HG02571 (cell line): ENCODE measurements around the gene MFSD6.
"Not testable (repeated sequence)": the region's sequence is repeated elsewhere in the genome, so short reads cannot be mapped to it uniquely, and the experiment has no call there.

Source experiments
- ATAC-seq: cut with Tn5 transposase; IDR thresholded peaks from one replicate; pipeline ENCODE4 v1.9.1; 2021; ENCODE audit warnings: mild to moderate bottlenecking, moderate library complexity; ENCODE audit not compliant: unreplicated experiment

MFSD6 gene

DNA sequence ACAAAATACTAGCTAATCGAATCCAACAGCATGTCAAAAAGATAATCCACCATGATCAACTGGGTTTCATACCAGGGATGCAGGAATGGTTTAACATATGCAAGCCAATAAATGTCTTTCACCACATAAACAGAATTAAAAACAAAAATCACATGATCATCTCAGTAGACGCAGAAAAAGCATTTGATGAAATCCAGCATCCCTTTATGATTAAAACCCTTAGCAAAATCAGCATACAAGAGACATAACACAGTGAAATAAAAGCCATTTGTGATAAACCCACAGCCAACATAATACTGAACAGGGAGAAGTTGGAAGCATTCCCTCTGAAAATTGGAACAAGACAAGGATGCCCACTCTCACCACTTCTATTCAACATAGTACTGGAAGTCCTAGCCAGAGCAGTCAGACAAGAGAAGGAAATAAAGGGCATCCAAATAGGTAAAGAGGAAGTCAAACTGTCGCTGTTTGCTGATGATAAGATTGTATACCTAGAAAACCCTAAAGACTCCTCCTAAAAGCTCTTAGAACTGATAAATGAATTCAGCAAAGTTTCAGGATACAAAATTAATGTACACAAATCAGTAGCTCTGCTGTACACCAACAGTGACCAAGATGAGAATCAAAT lies 86.6 kb downstream of the MFSD6 start:
- not testable (repeated sequence) for ATAC-seq

DNA sequence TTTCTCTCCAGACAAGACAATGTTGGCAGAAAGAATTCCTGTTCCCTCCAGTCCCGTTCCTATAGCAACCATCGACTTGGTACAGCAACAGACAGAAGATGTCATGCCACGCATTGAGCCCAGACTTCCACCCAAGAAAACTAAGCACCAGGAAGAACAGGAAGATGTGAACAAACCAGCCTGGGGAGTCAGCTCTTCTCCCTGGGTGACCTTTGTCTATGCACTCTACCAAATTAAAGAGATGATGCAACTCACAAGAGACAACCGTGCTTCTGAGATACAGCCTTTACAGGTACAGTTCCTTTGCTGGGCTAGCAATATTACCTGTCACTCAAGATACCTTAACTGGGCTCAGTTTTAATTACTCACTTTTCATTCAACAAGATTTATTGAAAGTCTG lies 89.3 kb downstream of the MFSD6 start:
- ATAC-seq = no peak

DNA sequence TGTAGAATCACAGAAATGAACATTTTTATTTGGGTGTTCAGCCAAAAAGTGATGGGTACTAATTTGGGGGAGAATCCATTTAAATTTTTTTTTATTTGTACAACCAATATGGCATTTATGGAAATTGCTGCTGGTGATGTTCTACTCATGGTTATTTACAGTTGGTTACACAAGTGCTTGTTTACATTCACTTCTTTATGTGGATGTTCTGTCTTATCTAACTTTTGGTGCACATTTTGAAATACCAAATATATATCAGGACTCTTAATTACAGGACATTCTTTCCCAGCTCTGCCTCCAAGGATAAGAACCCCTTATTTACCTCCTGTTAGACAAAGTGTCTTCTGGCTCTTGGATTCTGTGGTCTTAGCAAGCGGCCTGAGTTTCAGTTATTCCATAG lies 91.1 kb downstream of the MFSD6 start:
- no peak for ATAC-seq

DNA sequence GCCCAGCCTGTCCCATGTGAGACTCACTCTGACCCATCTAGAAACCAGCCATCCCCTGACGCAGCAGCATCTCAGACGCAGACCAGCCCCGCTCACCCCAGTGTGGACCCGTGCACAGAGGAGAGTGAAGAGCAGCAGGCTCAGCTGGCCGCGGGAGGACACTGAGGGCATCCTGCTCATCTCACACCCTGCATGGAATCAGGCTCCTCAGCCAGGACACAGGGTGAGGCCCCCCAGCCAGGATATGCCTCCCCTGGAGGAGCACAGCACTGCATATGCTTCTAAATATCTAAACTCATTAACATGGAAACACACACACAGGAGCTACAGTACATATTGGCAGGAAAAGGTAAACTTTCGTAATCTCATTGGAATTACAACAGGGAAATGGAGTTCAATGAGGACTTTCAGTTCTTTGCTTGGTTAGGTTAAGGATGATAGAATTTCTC lies 91.9 kb downstream of the MFSD6 start:
- ATAC-seq = no peak

- no peak for ATAC-seq
Observed at GRCh38 chr2:190501231-190501630, 93.1 kb downstream of the MFSD6 start.

DNA sequence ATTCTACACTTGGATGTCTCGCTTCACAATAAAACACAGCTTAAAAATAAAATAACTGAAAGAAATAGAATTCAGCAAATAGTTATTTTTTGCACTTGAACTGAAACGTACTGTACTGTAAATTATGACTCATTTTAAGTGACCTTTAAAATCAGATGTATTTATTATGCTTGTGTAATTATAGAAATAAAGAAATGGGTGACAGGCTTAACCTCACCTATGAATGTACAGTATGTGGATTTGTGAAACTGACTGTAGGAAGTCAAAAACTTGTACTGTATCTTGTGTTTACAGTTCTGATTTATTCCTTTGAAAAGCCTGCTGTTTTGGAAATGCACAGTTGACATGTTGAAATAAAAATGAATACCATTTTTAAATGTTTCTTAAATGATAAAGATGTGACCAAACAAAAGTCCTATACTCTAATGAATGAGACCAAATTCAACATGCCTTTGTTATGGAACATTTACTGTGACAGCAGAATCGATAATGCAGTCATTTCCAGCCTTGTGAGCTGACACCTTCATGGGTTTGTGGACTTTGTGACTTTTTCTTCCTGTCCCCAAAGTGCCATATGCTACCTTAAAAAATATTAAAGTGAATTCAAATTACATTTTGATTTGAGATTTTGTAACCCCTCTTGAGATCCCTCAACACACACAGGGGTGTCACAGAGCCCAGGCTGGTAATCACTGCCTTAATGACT lies 93.7 kb downstream of the MFSD6 start:
- no peak for ATAC-seq

GRCh38 chr2:190503088-190503487 lies 94.9 kb downstream of the MFSD6 start:
- no peak for ATAC-seq

GRCh38 chr2:190504912-190505311 lies 96.8 kb downstream of the MFSD6 start:
- no peak for ATAC-seq

DNA sequence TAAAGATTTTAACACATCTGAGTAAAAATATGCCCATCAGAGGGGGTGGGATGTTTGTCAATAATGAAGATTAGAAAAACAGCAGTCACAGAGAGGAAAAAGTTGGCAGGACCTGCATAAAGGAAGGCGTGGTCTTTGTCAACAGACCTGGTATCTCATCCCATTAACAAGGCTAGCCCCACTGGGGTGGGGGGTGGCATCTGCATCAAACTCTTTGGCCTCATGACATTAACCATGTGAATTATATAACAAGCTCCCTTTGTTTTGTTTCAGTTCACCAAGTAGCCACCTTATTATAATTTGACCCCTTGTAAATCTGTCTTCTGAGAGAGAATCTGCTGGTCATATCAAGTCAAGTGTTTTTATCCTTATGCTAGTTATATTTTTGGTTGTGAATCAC lies 97.5 kb downstream of the MFSD6 start:
- no peak for ATAC-seq

DNA sequence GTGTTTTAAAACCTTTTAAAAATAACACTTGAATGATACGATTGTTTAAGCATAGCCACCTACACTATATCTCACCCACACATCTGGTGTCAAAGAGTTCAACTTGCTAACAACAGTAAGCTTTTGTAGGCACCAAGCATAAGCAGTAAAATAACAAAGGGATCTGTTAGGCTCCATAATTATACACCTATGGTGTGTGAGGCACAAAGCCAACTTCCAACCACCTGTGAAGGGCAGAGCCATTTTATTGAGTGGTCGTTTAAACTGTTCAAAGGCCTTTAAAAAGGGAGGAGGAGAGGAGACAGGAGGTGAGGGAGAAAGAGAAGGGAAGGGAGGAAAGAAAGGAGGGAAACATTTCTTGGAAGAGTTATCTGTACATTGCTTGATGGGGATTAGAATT lies 98.5 kb downstream of the MFSD6 start:
- no peak for ATAC-seq

- no peak for ATAC-seq
Observed at GRCh38 chr2:190507135-190507534, 99.0 kb downstream of the MFSD6 start.

DNA sequence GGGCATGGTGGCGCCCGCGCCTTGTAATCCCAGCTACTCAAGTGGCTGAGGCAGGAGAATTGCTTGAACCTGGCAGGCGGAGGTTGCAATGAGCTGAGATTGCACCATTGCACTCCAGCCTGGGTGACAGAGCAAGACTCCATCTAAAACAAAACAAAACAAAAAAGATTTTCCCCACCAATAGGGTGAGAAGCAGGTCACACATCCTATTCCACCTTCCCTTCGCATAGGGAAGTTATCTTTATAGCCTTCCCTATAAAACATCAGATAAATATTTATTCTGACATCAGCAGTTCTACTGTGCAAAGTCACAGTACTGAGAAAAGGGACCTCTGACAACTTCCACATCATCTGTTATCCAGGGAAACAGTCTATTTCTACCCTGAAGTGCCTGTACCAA lies 101.7 kb downstream of the MFSD6 start:
- not testable (repeated sequence) for ATAC-seq

- ATAC-seq = no peak
Observed at GRCh38 chr2:190511104-190511503, 102.9 kb downstream of the MFSD6 start.

- ATAC-seq = no peak
Observed at GRCh38 chr2:190512539-190513095, 104.5 kb downstream of the MFSD6 start.

GRCh38 chr2:190513877-190514276 lies 105.7 kb downstream of the MFSD6 start:
- no peak for ATAC-seq

DNA sequence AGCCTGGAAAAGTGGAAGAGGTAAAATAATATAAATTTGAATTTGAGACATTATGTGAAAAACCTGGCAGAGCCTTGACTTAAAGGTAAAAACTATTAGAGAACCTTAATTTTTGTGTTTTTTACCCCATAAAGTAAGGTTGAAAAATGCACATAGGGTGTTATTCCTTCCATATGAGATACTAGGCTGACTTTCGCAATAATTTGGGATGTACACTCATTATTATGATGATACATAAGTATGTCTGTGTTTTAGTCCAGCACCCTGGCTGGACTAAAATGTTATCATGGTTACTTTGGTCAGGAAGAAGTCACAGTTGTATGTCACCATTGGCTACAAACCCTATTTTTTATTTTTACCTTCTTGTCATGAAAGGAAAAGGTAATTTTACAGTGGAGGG lies 106.5 kb downstream of the MFSD6 start:
- no peak for ATAC-seq

- no peak for ATAC-seq
Observed at GRCh38 chr2:190515687-190516086, 107.5 kb downstream of the MFSD6 start.

DNA sequence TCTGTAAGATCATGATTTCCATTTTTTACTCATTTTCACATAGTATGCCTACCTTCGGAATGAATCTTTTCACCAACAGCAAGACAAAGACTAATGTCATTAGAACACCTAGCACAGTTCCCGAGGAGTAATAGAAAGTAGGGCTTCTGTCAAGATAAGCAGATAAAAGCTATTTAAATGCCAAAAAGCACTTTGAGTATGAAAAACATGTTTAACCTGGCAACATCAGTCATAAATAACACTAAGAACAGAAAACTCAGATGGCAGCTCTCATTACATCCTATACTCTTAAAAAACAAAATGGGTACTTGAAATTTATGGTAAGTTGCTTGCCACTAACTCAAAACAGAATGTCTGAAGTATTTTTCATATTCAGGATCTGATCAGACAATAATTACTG lies 109.3 kb downstream of the MFSD6 start:
- no peak for ATAC-seq

DNA sequence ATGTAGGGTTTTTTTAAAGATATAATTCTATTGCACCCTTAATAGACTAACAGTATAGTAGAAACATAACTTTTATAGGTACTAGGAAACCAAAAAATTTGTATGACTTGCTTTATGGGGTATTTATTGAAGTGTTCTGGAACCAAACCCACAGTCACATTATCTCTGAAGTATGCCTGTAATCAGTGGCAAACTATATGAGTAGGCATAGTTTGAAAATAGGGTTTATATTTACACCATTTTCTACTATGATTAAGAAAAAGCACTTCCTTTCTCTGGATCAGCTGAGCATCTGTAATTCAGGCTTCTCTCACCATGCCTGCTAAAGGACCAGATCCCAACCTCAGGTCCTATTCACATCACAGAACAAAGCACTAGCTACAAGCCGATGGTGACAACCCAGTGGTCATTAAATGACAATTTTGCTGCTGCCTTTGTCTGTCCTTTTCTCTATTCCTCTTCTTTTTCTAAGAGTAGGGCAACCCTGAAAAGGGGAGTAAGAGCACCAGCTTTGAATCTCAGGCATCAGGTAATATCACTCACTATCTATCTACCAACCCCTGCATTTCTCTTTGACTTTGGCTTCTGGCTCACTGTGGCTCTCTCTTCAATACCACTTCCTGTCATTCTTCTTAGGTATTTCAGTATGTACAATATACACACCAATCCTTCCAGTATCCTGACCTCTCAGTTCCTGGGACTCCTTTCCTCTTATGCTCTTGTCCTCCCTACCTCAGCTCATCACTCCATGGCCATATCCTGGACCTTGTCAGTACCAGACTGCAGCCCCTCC lies 112.0 kb downstream of the MFSD6 start:
- no peak for ATAC-seq

DNA sequence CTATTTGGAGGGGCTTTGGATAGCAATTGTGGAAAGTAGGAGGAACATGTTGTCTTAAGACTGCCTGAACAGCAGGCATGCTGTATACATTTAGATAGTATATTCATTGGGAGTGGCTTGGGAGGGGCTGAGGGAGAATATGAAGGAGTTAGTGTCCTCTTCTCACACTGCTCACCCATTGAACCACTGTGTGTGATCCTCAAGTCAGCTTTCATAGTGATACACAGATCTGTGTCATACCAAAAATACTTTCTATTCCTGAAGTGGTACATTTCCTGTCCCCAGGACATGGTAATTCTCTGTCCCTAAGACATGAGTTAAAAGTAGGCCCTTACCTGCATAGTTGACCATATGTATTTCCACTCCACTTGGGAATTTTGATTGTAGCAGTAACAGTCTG lies 116.8 kb downstream of the MFSD6 start:
- no peak for ATAC-seq

GRCh38 chr2:190526105-190526750 lies 118.1 kb downstream of the MFSD6 start:
- ATAC-seq = no peak
